Astrocyte of the cerebellum (primary cell): Measurements from ENCODE around the gene CYP27B1.

Experiments used
- DNase-seq: peaks from one replicate; pipeline ENCODE4 v3.0.0-alpha.2; 2011; ENCODE audit warnings: low read depth
- H3K4me3 ChIP-seq: 2 replicates; pipeline ENCODE4 v1.5.1; 2011; ENCODE audit warnings: mild to moderate bottlenecking, low read depth, low read length, moderate library complexity
- CTCF ChIP-seq: IDR thresholded peaks from 2 replicates; pipeline ENCODE4 v1.5.1; 2012; ENCODE audit warnings: low read length, low read depth, moderate library complexity, mild to moderate bottlenecking; ENCODE audit errors: missing control alignments
- in situ Hi-C: cut with HindIII; loops from 2 replicates; pipeline ENCODE4 v1.10.0; 2017; ENCODE audit warnings: low sequenced_read_pairs

Gene CYP27B1

GRCh38 chr12:57766464-57767304 is at the start of gene CYP27B1:
Gene CYP27B1, minus strand, starts transcription at chr12:57767078. Its CDS starts 37 bp downstream, at chr12:57767041.
- in situ Hi-C loops = no loop called here
- TF ChIP-seq CTCF = no peak
- peak within 1 kb of the TSS; percentile 9 for H3K4me3 ChIP-seq
- DNase-seq = no peak

GRCh38 chr12:57816001-57816854 is 49.4 kb upstream of the CYP27B1 start:
- TF ChIP-seq CTCF = no peak
- in situ Hi-C loops = loop anchor here (5.0 kb wide), 1 partner anchor 59 kb away; the partner anchor contains the start of gene MARCHF9
- DNase-seq = no peak

GRCh38 chr12:57815177-57816000 is 48.5 kb upstream of the CYP27B1 start:
- DNase-seq = no peak
- in situ Hi-C loops = loop anchor here (5.0 kb wide), 1 partner anchor 58 kb away; the partner anchor contains the start of gene MARCHF9
- no peak overlapping the region for H3K4me3 ChIP-seq
- no peak for TF ChIP-seq CTCF

More at GRCh38 chr12:57816001-57816854, 49.4 kb upstream of the CYP27B1 start:
- H3K4me3 ChIP-seq = no peak overlapping the region

- in situ Hi-C loops = no loop called here
- peak; percentile 3 for TF ChIP-seq CTCF
- no peak overlapping the region for H3K4me3 ChIP-seq
- no peak for DNase-seq
Measured at GRCh38 chr12:57813971-57814772, 47.3 kb upstream of the CYP27B1 start.

- TF ChIP-seq CTCF = no peak
- no peak overlapping the region for H3K4me3 ChIP-seq
- no peak for DNase-seq
- in situ Hi-C loops = no loop called here
Measured at GRCh38 chr12:57813111-57813970, 46.5 kb upstream of the CYP27B1 start.
